Raji (cell line): Measurements from ENCODE around the gene PRRX2.
A peak's percentile ranks its signal among the peaks of the same experiment; 100 is the strongest.

Experiments
- POLR2A ChIP-seq: IDR thresholded peaks from 2 replicates; pipeline ENCODE4 v1.6.1; 2011; ENCODE audit warnings: low read depth, low read length, control low read depth; ENCODE audit not compliant: insufficient read depth

Gene PRRX2

GRCh38 chr9:129631674-129632129 is 33.7 kb upstream of the PRRX2 start:
- no peak for TF ChIP-seq POLR2A

- no peak for TF ChIP-seq POLR2A
Measured at GRCh38 chr9:129632460-129632859, 33.0 kb upstream of the PRRX2 start.

GRCh38 chr9:129633207-129633606 is 32.2 kb upstream of the PRRX2 start:
- no peak for TF ChIP-seq POLR2A

GRCh38 chr9:129633848-129634247 is 31.6 kb upstream of the PRRX2 start:
- no peak for TF ChIP-seq POLR2A

GRCh38 chr9:129635099-129636065 is 30.1 kb upstream of the PRRX2 start:
- no peak for TF ChIP-seq POLR2A

- TF ChIP-seq POLR2A = no peak
Measured at GRCh38 chr9:129637102-129637501, 28.3 kb upstream of the PRRX2 start.

GRCh38 chr9:129637673-129638439 is 27.6 kb upstream of the PRRX2 start:
- TF ChIP-seq POLR2A = no peak

GRCh38 chr9:129639034-129639630 is 26.3 kb upstream of the PRRX2 start:
- no peak for TF ChIP-seq POLR2A

- TF ChIP-seq POLR2A = no peak
Measured at GRCh38 chr9:129639756-129640085, 25.7 kb upstream of the PRRX2 start.

- TF ChIP-seq POLR2A = no peak
Measured at GRCh38 chr9:129640086-129640870, 25.2 kb upstream of the PRRX2 start.

GRCh38 chr9:129640871-129641749 is 24.3 kb upstream of the PRRX2 start:
- no peak for TF ChIP-seq POLR2A

GRCh38 chr9:129641750-129642585 is 23.5 kb upstream of the PRRX2 start, which contains the start of gene ASB6:
Gene ASB6, minus strand, starts transcription at chr9:129642151. Its CDS starts 152 bp downstream, at chr9:129641999.
- TF ChIP-seq POLR2A = peak; percentile 80

GRCh38 chr9:129643706-129644105 is 21.7 kb upstream of the PRRX2 start:
- no peak for TF ChIP-seq POLR2A
